GM18517 (cell line): ENCODE results near the gene PPP1R12C.
"Not testable (repeated sequence)": the region's sequence is repeated elsewhere in the genome, so short reads cannot be mapped to it uniquely, and the experiment has no call there.

Source experiments
- ATAC-seq: cut with Tn5 transposase; IDR thresholded peaks from one replicate; pipeline ENCODE4 v1.9.1; 2021; ENCODE audit warnings: mild to moderate bottlenecking, moderate library complexity; ENCODE audit not compliant: unreplicated experiment

PPP1R12C gene

DNA sequence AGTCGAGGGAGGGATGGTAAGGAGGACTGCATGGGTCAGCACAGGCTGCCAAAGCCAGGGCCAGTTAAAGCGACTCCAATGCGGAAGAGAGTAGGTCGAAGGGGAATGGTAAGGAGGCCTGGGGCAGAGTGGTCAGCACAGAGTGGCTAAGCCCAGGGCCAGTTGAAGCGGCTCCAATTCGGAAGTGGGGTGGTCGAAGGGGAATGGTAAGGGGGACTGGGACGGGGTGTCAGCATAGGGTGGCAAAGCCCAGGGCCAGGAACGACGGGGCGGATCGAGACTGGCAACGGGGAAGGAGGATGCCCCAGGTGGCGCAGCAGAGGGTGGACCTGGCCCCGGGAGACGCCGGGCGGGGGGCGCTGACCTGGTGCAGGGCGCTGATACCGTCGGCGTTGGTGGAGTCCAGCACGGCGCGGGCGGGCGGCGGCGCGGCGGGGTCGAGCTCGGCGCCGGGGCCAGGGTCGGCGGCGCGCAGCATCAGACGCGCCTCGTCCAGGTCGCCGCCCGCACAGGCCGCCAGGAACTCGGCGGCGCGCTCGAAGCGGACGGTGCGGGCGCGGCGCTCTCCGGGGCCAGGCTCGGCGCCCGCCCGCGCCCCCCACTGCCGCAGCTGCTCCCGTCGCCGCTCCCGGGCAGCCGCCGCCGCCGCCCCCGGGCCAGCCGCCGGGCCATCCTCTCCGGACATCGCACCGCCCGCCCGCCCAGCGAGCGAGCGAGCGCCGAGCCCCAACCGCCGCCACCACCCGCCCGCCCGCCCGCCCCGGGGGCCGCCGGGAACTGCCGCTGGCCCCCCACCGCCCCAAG, at the start of gene PPP1R12C:
TSS of gene PPP1R12C (minus strand) at position 779 of the 804 bp plus-strand sequence. CDS start at position 685, 94 bp downstream.
- ATAC-seq, result peak; percentile 7

DNA sequence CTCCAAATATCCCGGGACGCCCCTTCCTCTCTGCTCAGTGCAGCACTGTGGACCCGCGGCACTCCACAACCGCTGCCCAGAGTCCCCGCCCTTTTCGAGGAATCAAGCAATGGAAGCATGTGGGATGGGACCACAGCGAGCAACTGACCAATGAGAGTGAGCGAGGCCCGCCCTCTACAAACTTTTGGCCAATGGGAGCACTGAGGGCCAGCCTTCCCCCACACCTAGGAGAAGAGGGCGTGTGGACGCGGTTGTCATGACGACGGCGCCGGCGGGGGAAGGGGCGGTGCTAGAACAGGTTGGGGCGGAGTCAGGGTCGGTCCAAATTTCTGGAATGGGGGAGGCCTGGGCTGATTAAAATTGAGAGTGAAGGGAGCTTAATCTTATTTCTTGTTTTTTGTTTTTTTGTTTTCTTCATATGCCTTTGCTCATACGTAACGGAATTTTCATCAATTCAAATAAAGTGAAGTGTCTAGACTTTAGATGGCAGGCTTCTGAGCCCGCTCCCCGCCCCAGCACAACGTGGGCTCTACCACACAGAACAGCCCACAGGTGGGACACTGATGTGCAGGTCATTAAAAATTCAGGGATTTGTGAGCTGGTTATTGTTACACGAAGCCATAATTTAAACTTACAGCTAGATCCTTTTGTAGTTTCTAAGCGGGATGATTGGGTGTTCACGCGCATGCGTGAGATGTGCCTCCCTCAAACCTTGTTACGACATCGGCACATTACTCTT, 49.3 kb upstream of the PPP1R12C start, which contains the start of gene DNAAF3:
TSS of gene DNAAF3 (minus strand) at position 84 of the 739 bp plus-strand sequence. CDS start 200 bp downstream, outside the sequence.
- ATAC-seq, result peak; percentile 84

DNA sequence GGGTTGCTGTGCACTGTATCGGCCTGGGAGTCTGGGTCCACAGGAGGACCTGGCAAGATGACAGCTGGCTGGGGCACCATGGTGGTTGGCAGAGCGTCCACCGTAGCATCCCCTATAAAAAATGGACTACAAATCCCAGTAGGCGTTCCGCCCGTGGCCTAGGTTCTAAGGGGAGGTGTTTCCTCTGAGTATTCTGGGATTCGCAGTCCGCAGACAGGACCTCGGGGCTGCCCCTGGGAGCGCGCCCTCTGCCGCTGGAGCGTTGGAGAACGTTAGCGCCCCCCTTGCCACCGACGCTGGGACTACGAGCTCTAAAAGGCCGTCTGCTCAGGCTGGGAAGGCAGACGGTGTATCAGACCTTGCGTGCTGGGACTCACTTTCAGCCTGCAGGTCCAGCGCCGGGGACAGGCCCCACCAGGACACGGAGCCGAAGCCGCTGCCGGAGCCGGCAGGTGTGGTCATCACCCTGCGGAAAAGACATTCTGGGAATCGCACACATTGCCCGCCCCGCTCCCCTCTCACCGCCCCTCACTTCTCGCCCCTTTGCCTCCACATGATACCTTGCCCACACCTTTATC, 48.6 kb upstream of the PPP1R12C start:
- no peak for ATAC-seq

DNA sequence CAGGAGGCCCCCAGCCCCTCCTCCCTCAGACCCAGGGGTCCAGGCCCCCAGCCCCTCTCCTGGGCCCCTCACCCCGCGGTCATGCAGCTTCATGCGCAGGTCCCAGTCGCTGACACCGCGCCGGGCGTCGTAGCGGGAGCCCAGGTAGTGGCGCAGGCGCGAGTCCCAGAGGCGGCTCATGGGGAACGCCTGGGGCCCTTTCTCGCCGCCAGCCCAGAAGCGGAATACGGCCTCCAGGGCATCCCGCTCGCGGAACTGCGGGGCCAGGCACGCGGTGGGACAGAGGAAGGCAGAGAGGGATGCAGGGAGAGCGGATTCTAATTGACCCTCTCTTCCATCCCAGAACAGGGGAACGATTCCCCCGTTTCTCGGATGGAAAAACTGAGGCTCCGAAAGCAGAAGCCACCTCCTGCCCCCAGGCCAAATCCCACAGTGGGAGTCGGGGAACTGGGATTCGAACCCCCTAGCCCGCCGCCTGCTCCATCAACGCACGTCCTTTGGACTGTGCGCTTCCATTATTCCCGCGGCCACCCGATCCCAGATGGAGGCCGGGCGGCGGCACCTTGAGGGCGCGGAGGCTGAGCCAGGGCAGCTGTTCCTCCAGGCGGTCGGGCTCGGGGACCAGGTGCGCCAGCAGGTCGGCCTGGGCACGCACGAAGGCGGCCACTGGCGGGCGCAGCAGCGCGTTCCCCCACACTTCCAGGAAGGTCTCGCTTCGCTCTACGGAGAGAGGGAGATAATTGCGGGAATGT, 44.3 kb upstream of the PPP1R12C start:
- ATAC-seq, result no peak

DNA sequence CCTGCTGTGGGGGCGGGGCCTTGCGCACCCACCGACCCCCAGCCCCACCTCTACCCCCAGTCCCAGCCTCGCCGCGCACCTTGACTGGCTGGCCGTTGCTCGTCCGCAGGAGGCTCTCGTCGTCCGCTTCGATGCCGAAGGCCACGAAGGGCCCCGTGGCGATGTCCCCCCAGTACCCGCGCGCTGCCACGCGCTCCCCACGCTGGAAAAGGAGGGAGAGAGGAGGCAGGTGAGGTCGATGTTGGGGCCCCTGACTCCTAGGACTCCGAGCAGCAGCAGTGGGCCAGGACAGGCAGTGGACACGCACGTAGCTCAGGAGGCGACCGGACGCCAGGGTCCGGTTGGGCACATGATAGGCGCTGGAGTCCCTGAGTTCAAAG, 43.5 kb upstream of the PPP1R12C start:
- ATAC-seq, result no peak

DNA sequence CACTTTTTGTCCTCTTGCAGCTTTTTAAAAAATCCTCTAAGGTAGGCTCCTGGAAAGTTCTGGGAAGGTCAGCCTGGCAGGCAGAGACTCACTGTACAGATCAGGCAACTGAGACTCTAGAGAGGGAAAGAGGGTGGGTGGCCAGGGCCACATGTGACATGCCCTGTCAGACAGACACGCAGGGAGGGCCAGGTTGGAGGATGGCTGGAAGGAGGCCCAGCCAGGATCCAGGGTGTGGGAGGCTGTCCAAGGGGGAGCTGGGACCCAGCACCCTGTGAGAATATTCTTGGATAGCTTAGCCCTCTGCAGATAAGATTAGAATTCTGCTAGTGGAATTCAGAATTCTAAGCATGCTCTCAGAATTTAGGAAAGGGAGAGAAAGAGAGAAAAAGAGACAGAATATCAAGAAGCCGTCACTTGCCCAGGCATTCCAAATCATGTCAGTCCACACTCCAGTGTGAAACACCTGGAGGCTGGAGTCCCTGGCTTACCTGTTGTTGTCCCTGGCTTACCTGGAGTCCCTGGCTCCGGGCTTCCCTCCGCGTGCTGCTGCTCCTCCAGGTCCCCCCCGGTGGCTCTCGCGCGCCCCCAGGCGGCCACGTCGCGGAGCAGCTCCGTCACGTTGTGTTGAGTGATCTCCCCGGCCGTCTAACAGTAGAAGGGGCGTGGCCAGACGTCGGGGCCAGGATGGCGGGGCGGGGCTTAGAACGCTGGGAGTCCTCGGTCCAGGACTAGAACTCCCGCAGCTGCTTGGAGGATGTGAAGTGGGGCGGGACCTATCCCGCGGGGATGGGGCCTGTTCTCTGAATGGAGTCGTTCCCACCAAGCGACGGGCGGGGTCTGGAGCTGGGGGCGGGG, 42.9 kb upstream of the PPP1R12C start:
- no peak for ATAC-seq

DNA sequence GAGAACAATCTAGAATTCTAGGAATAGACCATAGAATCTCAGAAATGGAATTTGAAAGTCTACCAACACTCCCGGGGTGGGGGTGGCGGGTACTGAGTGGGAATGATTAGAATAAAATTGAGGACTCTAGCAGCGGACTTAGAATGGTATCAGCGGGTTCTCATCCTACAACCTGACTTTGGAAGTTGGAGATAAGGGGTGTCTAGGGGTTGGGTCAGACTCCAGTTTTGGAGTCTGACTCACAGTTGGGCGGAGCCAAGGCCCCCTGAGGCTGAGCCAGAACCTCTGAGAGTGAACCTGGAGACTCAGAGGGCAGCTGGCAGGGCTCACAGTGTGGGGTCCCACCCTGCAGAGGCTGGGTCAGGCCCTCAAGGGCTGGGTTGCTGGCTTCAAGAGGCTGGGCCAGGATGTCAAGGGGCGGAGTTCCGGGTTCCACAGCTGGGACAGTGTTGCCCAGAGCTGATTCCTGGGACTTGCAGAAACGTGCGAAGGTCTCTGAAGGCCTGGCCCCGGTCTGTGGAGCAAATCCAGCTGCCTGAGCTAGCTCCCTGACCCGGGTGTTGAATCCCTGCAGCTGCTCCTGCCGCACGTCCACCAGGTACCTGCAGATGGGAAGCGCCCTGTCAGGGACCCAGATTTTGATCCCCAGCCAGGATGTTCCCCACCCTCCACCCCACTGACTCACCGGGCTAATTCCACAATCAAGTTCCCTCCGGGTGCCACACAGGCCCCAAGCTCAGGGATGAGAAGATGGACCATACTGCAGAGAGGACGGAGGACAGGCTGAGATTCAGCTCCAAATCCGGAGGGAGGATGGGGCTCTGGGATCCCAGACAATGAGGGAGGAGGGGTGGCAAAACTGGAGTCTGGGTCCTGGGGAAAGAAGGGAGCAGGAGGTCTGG, 41.7 kb upstream of the PPP1R12C start:
- no peak for ATAC-seq

DNA sequence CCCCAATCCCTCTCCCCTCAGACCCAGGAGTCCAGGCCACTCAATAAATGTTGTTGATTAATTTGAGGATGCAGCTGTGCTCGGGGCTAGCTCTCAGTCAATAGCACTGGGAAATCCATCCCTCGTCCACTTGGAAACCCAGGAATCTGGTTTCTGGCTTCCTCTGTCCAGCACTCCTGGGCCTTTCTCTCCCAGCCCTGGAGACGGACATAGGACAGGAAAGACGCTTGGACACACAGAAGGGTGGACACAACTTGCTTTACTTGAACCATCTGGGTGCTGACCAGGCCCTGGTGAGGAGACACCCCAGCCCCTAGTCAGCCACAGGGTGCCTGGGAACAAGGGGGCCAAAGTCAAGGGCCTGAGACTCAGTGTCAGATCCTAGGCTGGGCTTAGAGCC, 41.0 kb upstream of the PPP1R12C start:
- ATAC-seq, result no peak

DNA sequence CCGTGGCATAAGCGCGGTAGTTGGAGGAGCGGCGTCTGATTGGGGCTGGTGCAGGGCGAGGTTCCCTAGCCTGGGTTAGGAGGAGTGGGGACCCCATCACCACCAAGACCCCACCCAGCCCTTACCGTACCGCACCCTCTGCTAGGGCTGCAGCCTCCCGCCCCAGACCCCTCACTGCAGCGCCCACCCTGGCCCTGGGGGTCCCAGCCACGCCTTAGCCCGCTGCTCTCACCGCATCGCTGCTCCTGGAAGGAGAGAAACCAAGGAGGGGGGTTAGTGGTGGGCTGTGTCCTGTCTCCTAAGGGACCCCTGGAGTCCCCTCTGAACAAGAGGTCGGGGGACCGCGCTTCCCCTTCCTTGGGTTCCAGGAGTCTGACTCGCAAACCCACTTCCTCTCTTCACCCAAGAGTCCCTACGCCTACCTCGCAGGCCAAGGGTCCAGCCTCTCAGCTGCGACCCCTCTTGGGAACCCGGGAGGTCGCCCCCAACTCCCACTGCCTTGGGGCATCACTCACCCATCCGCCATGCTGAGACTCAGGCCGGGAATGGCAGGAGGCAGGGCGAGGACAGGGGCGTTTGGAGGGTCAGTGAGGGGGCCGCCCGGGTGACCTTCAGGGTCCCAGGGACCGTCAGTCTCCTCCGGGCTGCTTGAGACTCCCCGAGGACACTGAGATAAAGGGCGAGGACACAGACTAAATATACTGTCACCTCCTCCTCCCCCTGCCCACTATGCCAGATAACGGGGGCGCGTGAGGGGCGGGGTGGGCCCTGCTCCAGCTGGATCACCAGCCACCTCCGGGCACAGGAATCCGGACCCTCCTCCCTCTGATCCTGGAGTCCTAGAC, 39.8 kb upstream of the PPP1R12C start, which contains the start of gene TNNI3:
TSS of gene TNNI3 (minus strand) at position 669 of the 845 bp plus-strand sequence. CDS start at position 526, 143 bp downstream.
- no peak for ATAC-seq

DNA sequence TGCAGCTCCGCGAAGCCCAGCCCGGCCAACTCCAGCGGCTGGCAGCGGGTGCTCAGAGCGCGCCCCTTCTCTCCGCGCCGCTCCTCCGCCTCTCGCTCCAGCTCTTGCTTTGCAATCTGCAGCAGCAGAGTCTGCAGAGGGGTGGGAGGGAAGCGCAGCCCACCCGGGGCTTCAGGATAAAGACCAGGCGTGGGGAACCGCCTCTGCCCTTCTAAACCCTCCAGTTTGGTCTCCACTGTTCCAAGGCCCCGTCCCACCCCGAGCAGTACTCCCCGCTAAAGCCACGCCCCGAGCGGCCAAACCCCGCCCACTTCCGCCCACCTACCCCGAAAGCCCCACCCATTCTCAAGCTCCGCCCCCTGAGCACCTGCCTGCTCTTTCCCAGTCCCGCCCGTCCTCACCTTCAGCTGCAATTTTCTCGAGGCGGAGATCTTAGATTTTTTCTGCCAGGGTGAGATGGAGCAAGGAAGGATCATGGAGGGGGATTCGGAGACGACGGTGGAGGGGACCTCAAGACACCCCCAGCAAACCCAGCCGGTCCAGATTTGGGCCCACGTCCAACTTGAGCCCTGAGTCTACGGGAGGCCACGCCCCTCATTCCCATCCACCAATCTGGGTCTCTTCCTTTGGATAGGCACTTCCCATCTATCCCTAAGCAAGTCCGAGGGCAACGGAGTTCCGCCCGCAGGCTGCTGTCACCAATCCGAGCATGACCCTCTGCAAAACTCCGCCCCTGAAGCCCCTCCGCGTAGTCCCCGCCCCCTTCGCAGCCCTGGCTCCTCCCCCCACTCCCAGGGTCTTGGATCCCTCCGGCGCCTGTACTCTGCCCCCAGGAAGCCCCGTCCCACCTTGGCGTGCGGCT, 39.0 kb upstream of the PPP1R12C start:
- ATAC-seq, result no peak

DNA sequence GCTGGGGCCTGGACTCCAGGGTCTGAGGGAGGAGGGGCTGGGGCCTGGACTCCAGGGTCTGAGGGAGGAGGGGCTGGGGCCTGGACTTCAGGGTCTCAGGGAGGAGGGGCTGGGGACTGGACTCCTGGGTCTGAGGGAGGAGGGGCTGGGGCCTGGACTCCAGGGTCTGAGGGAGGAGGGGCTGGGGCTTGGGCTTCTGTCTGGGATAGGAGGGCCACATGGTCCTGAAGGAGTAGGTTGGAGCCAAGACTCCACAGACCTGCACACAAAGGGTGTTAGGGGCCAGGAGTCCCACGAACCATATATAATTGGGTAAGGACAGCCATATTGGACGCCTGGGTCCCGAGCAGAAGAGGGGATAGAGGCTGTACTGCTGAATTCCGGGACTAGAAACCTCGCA, 38.3 kb upstream of the PPP1R12C start:
- not testable (repeated sequence) for ATAC-seq

DNA sequence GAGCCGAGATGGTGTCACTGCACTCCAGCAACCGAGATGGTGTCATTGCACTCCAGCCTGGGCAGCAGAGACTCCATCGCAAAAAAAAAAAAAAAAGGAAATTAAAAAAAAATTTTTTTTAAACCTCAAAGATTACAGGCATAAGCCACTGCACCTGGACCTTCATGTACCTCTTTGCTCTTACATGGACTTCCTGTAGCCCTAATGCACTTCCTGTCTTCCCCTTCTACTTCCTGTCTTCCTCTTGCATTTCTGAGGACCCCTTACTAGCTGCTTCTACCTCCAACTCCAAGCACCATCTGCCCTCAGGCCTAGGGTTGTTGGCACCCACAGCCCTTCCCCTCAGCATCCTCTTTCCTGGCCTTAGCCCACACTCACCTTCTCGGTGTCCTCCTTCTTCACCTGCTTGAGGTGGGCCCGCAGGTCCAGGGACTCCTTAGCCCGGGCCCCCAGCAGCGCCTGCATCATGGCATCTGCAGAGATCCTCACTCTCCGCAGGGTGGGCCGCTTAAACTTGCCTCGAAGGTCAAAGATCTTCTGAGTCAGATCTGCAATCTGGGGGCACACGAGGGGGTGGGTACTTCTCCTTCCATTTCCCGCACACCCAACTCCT, 36.3 kb upstream of the PPP1R12C start:
- no peak for ATAC-seq

DNA sequence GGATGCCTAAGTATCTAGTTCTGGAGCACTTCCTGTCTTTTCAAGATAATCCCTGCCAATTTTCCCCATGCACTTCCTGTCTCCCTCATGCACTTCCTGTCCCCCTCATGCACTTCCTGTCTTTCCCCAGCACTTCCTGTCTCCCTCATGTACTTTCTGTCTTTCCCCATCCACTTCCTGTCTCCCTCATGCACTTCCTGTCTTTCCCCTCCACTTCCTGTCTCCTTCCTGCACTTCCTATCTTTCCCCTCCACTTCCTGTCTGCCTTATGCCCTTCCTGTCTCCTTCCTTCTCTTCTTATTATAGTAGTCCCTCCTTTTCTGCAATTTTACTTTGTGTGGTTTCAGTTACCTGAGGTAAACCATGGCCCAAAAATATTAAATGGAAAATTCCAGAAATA, 34.6 kb upstream of the PPP1R12C start:
- no peak for ATAC-seq

DNA sequence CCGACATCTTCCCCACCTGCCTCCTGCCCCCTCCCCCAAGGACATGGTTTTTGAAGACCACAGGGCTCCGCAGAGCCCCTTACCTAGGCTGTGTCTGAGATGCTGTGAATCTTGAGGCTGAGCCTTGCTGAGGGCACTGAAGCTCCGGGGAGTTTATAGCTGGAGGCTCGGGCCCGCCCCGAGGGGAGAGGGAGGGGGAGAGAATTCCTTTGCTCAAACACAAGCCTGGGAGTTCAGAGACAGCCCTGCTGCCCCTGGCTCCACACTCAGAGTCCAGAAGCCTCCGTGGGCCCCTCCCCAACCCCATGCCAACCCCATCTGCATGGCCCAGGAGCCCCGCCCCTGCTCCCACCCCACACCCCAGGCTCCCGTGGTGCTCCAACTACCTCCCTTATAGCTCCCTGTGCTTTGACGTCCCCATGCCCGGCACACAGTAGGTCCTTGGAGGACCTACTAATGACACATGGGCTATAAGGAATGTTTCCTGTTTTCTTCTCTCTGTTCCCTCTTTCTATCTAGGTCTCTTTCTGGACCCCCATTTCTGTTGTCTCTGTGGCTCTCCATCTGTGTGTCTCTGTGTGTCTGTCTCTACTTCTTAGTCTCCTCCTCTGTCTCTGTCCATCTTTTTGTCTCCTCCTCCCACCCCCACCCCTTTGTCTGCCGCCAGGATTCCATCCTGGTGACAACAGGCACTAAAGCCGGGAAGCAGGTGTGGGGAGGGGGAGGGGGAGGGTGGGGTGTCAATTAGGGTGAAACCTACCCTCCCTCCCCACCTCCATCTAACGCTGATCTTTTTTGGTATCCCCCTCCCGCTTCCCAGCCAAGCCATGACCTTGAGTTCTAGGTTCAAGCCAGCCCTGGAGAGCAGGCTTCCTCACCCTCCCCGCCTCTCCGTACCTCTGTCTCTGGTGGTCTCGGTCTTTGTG, 31.9 kb upstream of the PPP1R12C start, which contains the start of gene TNNT1:
TSS of gene TNNT1 (minus strand) at position 129 of the 926 bp plus-strand sequence. CDS start 2,049 bp downstream, outside the sequence.
- ATAC-seq, result no peak

DNA sequence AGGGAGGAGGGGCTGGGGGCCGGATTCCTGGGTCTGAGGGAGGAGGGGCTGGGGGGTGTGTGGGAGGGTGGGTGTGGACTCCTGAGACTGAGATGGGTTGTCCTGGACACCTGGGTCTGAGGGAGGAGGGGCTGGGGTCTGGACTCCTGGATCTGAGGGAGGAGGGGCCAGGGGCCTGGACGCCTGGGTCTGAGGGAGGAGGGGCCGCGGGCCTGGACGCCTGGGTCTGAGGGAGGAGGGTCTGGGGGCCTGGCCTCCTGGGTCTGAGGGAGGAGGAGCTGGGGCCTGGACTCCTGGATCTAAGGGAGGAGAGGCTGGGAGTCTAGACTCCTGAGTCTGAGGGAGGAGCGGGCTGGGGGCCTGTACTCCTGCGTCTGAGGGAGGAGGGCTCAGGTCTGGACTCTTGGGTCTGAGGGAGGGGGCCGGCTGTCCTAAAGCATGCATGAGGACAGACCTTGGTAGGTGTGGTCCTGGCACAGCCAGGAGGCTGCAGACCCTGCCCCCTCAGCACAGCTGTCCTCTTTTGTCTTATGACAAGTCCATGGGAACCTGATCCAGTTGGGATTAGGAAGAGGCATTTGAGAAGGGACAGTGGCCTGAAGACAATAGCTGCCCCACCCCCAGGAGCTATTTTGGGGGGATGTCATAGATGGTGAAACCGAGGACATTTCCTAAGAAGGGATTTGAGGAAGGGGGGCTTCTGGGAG, 30.3 kb upstream of the PPP1R12C start:
- no peak for ATAC-seq
